Measurements from ENCODE around the gene RAB29.

RAB29 gene

DNA sequence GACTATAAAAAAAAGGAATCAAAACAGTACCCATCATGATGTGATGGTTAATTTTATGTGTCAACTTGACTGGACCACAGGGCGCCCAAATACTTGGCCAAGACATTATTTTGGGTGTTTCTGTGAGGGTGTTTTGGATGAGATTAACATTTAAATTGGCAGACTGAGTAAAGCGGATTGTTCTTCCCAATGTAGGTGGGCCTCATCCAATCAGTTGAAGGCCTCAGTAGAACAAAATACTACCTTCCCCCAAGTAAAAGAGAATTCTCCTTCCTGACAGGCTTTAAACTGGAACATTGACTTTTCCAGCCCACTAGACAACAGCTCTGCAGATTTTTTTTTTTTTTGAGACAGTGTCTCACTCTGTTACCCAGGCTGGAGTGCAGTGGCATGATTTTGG lies 10.7 kb downstream of the RAB29 start:
- Histone ChIP-seq H3K4me3 (replicated peaks; ENCODE audit: insufficient read depth, low read length) (no peak overlapping the region), H3K27ac (replicated peaks) (no peak overlapping the region), H3K27me3 (ENCODE audit: insufficient read depth, poor library complexity, severe bottlenecking) (no peaks in the 10 kb centered on the region)
- no peak for DNase-seq (ENCODE audit: low read depth in 1 of 2, low spot score in 1 of 2)
- TF ChIP-seq GABPA (IDR thresholded peaks at IDR 0.05; ENCODE audit: low read depth): no peak

DNA sequence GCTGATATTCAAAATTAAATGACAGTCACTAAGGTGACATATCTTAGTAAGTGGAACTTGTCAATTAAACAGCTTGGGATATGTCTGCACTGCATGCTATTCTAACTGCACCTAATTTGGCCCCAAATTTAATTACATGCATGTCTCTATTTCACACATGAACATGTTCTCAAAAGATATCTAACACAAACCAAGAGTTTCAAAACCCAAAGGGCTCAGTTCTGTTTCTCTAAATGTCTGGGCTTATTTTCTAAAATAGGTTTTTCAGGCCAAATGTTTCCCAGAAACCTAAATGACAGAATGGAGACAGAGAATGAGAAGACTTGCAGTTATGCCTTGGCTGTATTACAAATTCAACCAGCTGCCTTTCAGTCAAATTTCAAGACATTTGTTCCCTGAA lies 11.3 kb downstream of the RAB29 start:
- no peak for TF ChIP-seq POLR2AphosphoS5 (IDR thresholded peaks at IDR 0.05; ENCODE audit: low read depth)
- TF ChIP-seq, protein P1, sequence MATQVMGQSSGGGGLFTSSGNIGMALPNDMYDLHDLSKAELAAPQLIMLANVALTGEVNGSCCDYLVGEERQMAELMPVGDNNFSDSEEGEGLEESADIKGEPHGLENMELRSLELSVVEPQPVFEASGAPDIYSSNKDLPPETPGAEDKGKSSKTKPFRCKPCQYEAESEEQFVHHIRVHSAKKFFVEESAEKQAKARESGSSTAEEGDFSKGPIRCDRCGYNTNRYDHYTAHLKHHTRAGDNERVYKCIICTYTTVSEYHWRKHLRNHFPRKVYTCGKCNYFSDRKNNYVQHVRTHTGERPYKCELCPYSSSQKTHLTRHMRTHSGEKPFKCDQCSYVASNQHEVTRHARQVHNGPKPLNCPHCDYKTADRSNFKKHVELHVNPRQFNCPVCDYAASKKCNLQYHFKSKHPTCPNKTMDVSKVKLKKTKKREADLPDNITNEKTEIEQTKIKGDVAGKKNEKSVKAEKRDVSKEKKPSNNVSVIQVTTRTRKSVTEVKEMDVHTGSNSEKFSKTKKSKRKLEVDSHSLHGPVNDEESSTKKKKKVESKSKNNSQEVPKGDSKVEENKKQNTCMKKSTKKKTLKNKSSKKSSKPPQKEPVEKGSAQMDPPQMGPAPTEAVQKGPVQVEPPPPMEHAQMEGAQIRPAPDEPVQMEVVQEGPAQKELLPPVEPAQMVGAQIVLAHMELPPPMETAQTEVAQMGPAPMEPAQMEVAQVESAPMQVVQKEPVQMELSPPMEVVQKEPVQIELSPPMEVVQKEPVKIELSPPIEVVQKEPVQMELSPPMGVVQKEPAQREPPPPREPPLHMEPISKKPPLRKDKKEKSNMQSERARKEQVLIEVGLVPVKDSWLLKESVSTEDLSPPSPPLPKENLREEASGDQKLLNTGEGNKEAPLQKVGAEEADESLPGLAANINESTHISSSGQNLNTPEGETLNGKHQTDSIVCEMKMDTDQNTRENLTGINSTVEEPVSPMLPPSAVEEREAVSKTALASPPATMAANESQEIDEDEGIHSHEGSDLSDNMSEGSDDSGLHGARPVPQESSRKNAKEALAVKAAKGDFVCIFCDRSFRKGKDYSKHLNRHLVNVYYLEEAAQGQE (IDR thresholded peaks at IDR 0.05; ENCODE audit: insufficient replicate concordance, low read depth): no peak
- TF ChIP-seq SPI1 (IDR thresholded peaks at IDR 0.05; ENCODE audit: borderline replicate concordance, low read depth): no peak
- no peak for TF ChIP-seq GABPA (IDR thresholded peaks at IDR 0.05; ENCODE audit: low read depth)
- Histone ChIP-seq H3K27me3 (ENCODE audit: insufficient read depth, poor library complexity, severe bottlenecking) (no peaks in the 10 kb centered on the region), H3K27ac (replicated peaks) (no peak overlapping the region), H3K4me3 (replicated peaks; ENCODE audit: insufficient read depth, low read length) (no peak overlapping the region)
- DNase-seq (ENCODE audit: low read depth in 1 of 2, low spot score in 1 of 2): no peak

DNA sequence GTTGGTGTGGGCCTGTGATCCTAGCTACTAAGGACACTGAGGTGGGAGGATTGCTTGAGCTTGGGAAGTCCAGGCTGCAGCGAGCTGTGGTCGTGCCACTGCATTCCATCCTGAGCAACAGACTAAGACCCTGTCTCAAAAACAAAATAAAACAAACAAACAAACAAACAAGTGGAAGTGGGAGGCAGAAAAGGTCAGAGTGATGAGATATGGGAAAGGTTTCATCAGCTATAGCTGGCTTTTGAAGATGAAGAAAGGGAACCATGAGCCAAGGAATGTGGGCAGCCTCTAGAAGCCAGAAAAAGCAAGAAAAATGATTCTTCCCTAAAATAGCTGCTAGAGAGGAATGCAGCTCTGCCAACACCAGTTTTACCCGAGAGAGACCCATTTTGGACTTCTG lies 14.7 kb downstream of the RAB29 start:
- no peak overlapping the region for H3K4me3 ChIP-seq (replicated peaks; ENCODE audit: insufficient read depth, low read length)
- no peak for DNase-seq (ENCODE audit: low read depth in 1 of 2, low spot score in 1 of 2)
- TF ChIP-seq GABPA (IDR thresholded peaks at IDR 0.05; ENCODE audit: low read depth) (no peak), POLR2AphosphoS5 (IDR thresholded peaks at IDR 0.05; ENCODE audit: low read depth) (no peak), SPI1 (IDR thresholded peaks at IDR 0.05; ENCODE audit: borderline replicate concordance, low read depth) (no peak)
- TF ChIP-seq, protein P1 (IDR thresholded peaks at IDR 0.05; ENCODE audit: insufficient replicate concordance, low read depth): no peak
- no peaks in the 10 kb centered on the region for H3K27me3 ChIP-seq (ENCODE audit: insufficient read depth, poor library complexity, severe bottlenecking)
- H3K27ac ChIP-seq (replicated peaks): no peak overlapping the region

DNA sequence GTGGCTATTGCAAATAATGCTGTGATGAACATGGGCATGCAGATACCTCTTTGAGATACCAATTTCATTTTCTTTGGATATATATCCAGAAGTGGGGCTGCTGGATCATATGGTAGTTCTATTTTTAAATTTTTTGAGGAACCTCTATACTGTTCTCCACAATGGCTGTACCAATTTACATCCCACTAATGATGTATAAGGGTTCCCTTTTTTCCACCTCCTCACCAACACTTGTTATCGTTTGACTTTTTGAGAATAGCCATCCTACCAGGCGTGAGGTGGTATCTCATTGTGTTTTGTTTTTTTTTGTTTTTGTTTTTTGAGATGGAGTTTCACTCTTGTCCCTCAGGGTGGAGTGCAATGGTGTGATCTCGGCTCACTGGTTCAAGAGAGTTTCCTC lies 18.7 kb downstream of the RAB29 start:
- Histone ChIP-seq H3K4me3 (replicated peaks; ENCODE audit: insufficient read depth, low read length) (no peak overlapping the region), H3K27ac (replicated peaks) (no peak overlapping the region), H3K27me3 (ENCODE audit: insufficient read depth, poor library complexity, severe bottlenecking) (no peaks in the 10 kb centered on the region)
- no peak for TF ChIP-seq POLR2AphosphoS5 (IDR thresholded peaks at IDR 0.05; ENCODE audit: low read depth)
- TF ChIP-seq, protein P2, sequence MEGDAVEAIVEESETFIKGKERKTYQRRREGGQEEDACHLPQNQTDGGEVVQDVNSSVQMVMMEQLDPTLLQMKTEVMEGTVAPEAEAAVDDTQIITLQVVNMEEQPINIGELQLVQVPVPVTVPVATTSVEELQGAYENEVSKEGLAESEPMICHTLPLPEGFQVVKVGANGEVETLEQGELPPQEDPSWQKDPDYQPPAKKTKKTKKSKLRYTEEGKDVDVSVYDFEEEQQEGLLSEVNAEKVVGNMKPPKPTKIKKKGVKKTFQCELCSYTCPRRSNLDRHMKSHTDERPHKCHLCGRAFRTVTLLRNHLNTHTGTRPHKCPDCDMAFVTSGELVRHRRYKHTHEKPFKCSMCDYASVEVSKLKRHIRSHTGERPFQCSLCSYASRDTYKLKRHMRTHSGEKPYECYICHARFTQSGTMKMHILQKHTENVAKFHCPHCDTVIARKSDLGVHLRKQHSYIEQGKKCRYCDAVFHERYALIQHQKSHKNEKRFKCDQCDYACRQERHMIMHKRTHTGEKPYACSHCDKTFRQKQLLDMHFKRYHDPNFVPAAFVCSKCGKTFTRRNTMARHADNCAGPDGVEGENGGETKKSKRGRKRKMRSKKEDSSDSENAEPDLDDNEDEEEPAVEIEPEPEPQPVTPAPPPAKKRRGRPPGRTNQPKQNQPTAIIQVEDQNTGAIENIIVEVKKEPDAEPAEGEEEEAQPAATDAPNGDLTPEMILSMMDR (IDR thresholded peaks at IDR 0.05; ENCODE audit: insufficient read depth, low read length): no peak
- TF ChIP-seq GABPA (IDR thresholded peaks at IDR 0.05; ENCODE audit: low read depth): no peak
- TF ChIP-seq, protein P1 (IDR thresholded peaks at IDR 0.05; ENCODE audit: insufficient replicate concordance, low read depth): no peak
- no peak for TF ChIP-seq SPI1 (IDR thresholded peaks at IDR 0.05; ENCODE audit: borderline replicate concordance, low read depth)
- DNase-seq (ENCODE audit: low read depth in 1 of 2, low spot score in 1 of 2): no peak

DNA sequence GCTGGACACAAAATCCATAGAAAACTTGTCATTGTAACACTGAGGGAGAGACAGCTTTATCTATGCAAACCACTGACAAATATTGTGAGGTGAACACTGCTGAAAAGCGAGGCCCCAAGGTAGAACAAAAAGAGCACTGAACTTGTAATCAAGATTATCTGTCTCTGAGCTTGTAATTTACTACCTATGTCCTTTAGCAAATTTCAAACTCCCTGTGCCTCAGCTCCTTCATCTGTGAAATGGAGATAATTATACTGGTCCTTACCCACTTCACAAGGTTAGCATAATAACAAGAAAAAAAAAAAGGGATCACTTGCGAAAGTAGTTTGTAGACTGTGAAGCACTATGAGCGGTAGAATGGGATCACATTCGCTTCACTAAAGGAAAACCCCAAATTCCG lies 20.4 kb downstream of the RAB29 start:
- no peak overlapping the region for H3K4me3 ChIP-seq (replicated peaks; ENCODE audit: insufficient read depth, low read length)
- no peaks in the 10 kb centered on the region for H3K27me3 ChIP-seq (ENCODE audit: insufficient read depth, poor library complexity, severe bottlenecking)
- H3K27ac ChIP-seq (replicated peaks): no peak overlapping the region
- DNase-seq (ENCODE audit: low read depth in 1 of 2, low spot score in 1 of 2): no peak
- TF ChIP-seq, protein P2 (IDR thresholded peaks at IDR 0.05; ENCODE audit: insufficient read depth, low read length): no peak
- TF ChIP-seq SPI1 (IDR thresholded peaks at IDR 0.05; ENCODE audit: borderline replicate concordance, low read depth) (no peak), POLR2AphosphoS5 (IDR thresholded peaks at IDR 0.05; ENCODE audit: low read depth) (no peak), GABPA (IDR thresholded peaks at IDR 0.05; ENCODE audit: low read depth) (no peak)
- TF ChIP-seq, protein P1 (IDR thresholded peaks at IDR 0.05; ENCODE audit: insufficient replicate concordance, low read depth): no peak
